ENCODE data around the gene BTBD9.

BTBD9 gene

DNA sequence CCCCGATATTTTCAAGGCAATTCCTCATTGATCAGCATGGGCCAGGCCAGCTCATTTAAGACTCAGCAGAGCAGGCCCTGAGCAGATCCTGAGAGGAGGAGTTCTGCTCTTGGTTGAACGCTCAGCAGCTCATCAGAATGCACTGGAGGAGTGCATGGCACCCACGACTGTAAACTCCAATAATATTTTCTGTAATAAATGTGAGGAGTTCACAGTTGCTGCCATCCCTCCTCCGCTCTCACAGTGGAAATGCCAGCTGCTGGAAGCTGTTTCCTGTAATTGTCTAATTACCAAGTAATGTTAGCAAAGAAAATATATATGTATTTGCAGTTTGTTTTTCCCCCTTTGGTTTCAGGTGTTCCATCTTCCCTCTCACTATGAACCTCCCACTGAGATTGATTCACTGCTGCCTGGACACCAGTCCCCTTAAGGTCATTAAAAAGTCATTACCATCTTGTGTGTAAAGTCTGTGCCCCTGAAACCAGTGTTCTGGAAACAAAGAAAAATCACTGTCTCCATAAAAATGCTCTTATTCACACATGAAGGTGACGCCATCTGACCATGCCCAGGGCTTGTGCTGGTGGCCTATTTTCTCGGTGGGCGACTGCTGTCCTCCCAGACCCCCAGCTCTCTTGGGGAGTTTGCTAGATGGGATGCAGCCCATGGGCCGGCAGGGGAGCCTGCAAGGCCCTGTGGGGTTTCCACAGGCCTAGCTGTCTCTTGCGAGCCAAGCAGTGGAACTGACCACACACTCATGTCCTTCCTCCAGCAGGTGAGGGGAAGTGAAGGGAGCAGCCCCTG, 446.0 kb downstream of the BTBD9 start:
- DNase-seq (ENCODE audit: low read depth, low spot score) = no peak
- TF ChIP-seq SUZ12 (IDR thresholded peaks at IDR 0.05; ENCODE audit: extremely low read depth, insufficient read depth, insufficient read length) = no peak
- TF ChIP-seq YY1 (IDR thresholded peaks at IDR 0.05; ENCODE audit: insufficient read depth, insufficient read length) = no peak
- no peak for TF ChIP-seq ZNF274 (IDR thresholded peaks at IDR 0.05; ENCODE audit: low read depth, low read length)
- H3K4me3 ChIP-seq (ENCODE audit: insufficient read length, low read depth) = no peak overlapping the region

GRCh38 chr6:38193051-38193450, 446.7 kb downstream of the BTBD9 start:
- Histone ChIP-seq H3K27me3 (ENCODE audit: insufficient read depth, insufficient read length) (no peaks in the 10 kb centered on the region), H3K4me1 (ENCODE audit: insufficient read depth, insufficient read length) (peaks cover 21% of the 10 kb centered on the region), H3K4me3 (ENCODE audit: insufficient read length, low read depth) (no peak overlapping the region), H3K9ac (ENCODE audit: insufficient read length, low read depth) (no peak overlapping the region), H3K9me3 (ENCODE audit: insufficient read depth, low read length) (no peaks in the 10 kb centered on the region), H3K36me3 (ENCODE audit: insufficient read depth, insufficient read length, low read length) (no peaks in the 10 kb centered on the region)
- TF ChIP-seq YY1 (IDR thresholded peaks at IDR 0.05; ENCODE audit: insufficient read depth, insufficient read length) (no peak), SUZ12 (IDR thresholded peaks at IDR 0.05; ENCODE audit: extremely low read depth, insufficient read depth, insufficient read length) (no peak), ZNF274 (IDR thresholded peaks at IDR 0.05; ENCODE audit: low read depth, low read length) (no peak)
- DNase-seq (ENCODE audit: low read depth, low spot score) = no peak

More for the DNA sequence above, 446.0 kb downstream of the BTBD9 start:
- H3K9me3 ChIP-seq (ENCODE audit: insufficient read depth, low read length) = no peaks in the 10 kb centered on the region
- H3K4me1 ChIP-seq (ENCODE audit: insufficient read depth, insufficient read length) = peaks cover 20% of the 10 kb centered on the region
- H3K36me3 ChIP-seq (ENCODE audit: insufficient read depth, insufficient read length, low read length) = no peaks in the 10 kb centered on the region
- H3K27me3 ChIP-seq (ENCODE audit: insufficient read depth, insufficient read length) = no peaks in the 10 kb centered on the region
- no peak overlapping the region for H3K9ac ChIP-seq (ENCODE audit: insufficient read length, low read depth)

DNA sequence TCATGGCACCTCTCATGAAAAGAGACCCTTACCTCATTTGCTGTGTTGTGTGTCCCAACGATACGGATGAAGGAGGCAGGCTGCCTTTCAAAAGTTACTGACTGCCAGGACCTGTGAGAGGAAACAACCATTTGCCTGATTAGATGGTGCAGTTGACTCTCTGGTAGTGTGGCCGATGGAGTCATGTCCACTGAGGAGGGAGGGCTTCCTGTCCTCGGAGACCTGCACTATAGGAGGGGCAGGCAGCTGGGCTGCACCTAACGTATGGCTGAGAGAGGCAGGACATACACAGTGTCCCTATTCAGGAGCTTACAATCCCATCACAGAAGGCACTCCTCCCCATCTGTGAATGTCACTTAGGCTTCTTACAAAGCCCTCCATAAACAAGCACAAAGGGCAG, 447.2 kb downstream of the BTBD9 start:
- Histone ChIP-seq H3K4me1 (ENCODE audit: insufficient read depth, insufficient read length) (peaks cover 25% of the 10 kb centered on the region), H3K4me3 (ENCODE audit: insufficient read length, low read depth) (no peak overlapping the region), H3K36me3 (ENCODE audit: insufficient read depth, insufficient read length, low read length) (no peaks in the 10 kb centered on the region), H3K27me3 (ENCODE audit: insufficient read depth, insufficient read length) (no peaks in the 10 kb centered on the region), H3K9me3 (ENCODE audit: insufficient read depth, low read length) (no peaks in the 10 kb centered on the region), H3K9ac (ENCODE audit: insufficient read length, low read depth) (peak overlapping the region; percentile 13)
- TF ChIP-seq ZNF274 (IDR thresholded peaks at IDR 0.05; ENCODE audit: low read depth, low read length) (no peak), SUZ12 (IDR thresholded peaks at IDR 0.05; ENCODE audit: extremely low read depth, insufficient read depth, insufficient read length) (no peak), YY1 (IDR thresholded peaks at IDR 0.05; ENCODE audit: insufficient read depth, insufficient read length) (no peak)
- no peak for DNase-seq (ENCODE audit: low read depth, low spot score)

- no peak for TF ChIP-seq YY1 (IDR thresholded peaks at IDR 0.05; ENCODE audit: insufficient read depth, insufficient read length)
- no peak for TF ChIP-seq SUZ12 (IDR thresholded peaks at IDR 0.05; ENCODE audit: extremely low read depth, insufficient read depth, insufficient read length)
- TF ChIP-seq ZNF274 (IDR thresholded peaks at IDR 0.05; ENCODE audit: low read depth, low read length) = no peak
- no peaks in the 10 kb centered on the region for H3K27me3 ChIP-seq (ENCODE audit: insufficient read depth, insufficient read length)
These were observed 447.7 kb downstream of the BTBD9 start for GRCh38 chr6:38192011-38192410.

DNA sequence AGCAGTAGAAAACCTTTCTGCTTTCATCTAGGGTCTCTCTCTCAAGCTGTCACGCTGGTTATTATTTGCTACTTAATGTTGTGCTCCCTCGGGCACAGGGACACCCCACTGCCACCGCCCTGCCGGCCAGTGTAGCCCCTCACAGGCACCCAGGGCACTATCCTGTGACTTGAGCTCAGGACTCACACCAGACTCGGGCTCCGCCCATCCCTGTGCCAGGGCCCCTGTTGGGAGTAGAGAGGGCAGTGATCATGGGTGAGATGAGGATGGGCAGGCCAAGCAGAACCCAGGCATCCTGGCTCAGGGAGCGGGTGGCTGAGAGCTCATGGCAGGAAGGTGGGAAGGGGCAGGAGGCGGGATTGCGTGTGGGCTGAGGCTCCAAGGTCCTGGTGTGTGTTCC, 448.3 kb downstream of the BTBD9 start:
- TF ChIP-seq SUZ12 (IDR thresholded peaks at IDR 0.05; ENCODE audit: extremely low read depth, insufficient read depth, insufficient read length) (no peak), YY1 (IDR thresholded peaks at IDR 0.05; ENCODE audit: insufficient read depth, insufficient read length) (no peak), ZNF274 (IDR thresholded peaks at IDR 0.05; ENCODE audit: low read depth, low read length) (no peak)
- Histone ChIP-seq H3K36me3 (ENCODE audit: insufficient read depth, insufficient read length, low read length) (no peaks in the 10 kb centered on the region), H3K9me3 (ENCODE audit: insufficient read depth, low read length) (no peaks in the 10 kb centered on the region), H3K27me3 (ENCODE audit: insufficient read depth, insufficient read length) (no peaks in the 10 kb centered on the region), H3K4me1 (ENCODE audit: insufficient read depth, insufficient read length) (peaks cover 27% of the 10 kb centered on the region), H3K9ac (ENCODE audit: insufficient read length, low read depth) (peak overlapping the region; percentile 32), H3K4me3 (ENCODE audit: insufficient read length, low read depth) (no peak overlapping the region)
- no peak for DNase-seq (ENCODE audit: low read depth, low spot score)

More at GRCh38 chr6:38192011-38192410, 447.7 kb downstream of the BTBD9 start:
- no peaks in the 10 kb centered on the region for H3K9me3 ChIP-seq (ENCODE audit: insufficient read depth, low read length)
- no peaks in the 10 kb centered on the region for H3K36me3 ChIP-seq (ENCODE audit: insufficient read depth, insufficient read length, low read length)
- DNase-seq (ENCODE audit: low read depth, low spot score) = no peak
- H3K9ac ChIP-seq (ENCODE audit: insufficient read length, low read depth) = no peak overlapping the region
- H3K4me3 ChIP-seq (ENCODE audit: insufficient read length, low read depth) = no peak overlapping the region
- peaks cover 25% of the 10 kb centered on the region for H3K4me1 ChIP-seq (ENCODE audit: insufficient read depth, insufficient read length)

DNA sequence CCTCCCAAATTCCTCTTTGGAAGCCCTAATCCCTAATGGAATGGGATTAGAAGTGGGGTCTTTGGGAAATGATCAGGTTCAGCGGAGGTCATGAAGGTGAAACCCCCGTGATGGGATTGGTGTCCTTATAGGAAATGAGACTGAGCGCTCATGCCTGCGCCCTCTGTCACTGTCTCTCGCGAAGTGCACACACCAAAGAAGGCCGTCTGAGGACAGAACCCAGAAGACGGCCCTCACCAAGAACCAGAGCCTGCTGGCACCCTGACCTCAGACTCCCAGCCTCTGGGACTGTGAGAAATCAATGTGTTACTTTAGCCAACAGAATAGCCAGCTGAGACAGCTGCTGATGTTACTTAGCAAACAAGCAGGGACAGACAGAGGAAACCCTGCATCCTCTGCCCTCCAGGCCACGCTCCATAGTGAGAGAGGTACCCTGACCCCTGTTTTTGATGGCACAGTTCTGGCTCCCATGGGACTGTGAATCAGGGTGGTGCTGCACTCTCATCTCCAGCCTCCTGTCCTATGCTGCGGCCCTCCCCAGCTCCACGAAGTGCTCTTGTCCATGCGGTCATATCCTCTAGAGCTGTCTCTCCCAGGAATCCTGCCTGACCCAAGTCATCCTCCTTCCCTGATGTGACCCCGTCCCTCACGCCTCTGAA, 450.9 kb downstream of the BTBD9 start:
- DNase-seq (ENCODE audit: low read depth, low spot score) = no peak
- Histone ChIP-seq H3K9me3 (ENCODE audit: insufficient read depth, low read length) (no peaks in the 10 kb centered on the region), H3K36me3 (ENCODE audit: insufficient read depth, insufficient read length, low read length) (no peaks in the 10 kb centered on the region), H3K4me1 (ENCODE audit: insufficient read depth, insufficient read length) (peaks cover 23% of the 10 kb centered on the region), H3K4me3 (ENCODE audit: insufficient read length, low read depth) (no peak overlapping the region), H3K27me3 (ENCODE audit: insufficient read depth, insufficient read length) (no peaks in the 10 kb centered on the region), H3K9ac (ENCODE audit: insufficient read length, low read depth) (no peak overlapping the region)
- TF ChIP-seq YY1 (IDR thresholded peaks at IDR 0.05; ENCODE audit: insufficient read depth, insufficient read length) (no peak), ZNF274 (IDR thresholded peaks at IDR 0.05; ENCODE audit: low read depth, low read length) (no peak), SUZ12 (IDR thresholded peaks at IDR 0.05; ENCODE audit: extremely low read depth, insufficient read depth, insufficient read length) (no peak)

Data from NT2/D1 (cell line).